GM18907 (cell line): ENCODE results near the gene EPRS1.
"Not testable (repeated sequence)": the region's sequence is repeated elsewhere in the genome, so short reads cannot be mapped to it uniquely, and the experiment has no call there.

ENCODE experiments used
- ATAC-seq: cut with Tn5 transposase; IDR thresholded peaks from one replicate; pipeline ENCODE4 v1.9.1; 2021; ENCODE audit warnings: mild to moderate bottlenecking, moderate library complexity; ENCODE audit not compliant: unreplicated experiment

The EPRS1 gene

GRCh38 chr1:220040028-220040596, 6.2 kb downstream of the EPRS1 start:
- no peak for ATAC-seq

GRCh38 chr1:220038640-220039039, 7.7 kb downstream of the EPRS1 start:
- ATAC-seq, result no peak

DNA sequence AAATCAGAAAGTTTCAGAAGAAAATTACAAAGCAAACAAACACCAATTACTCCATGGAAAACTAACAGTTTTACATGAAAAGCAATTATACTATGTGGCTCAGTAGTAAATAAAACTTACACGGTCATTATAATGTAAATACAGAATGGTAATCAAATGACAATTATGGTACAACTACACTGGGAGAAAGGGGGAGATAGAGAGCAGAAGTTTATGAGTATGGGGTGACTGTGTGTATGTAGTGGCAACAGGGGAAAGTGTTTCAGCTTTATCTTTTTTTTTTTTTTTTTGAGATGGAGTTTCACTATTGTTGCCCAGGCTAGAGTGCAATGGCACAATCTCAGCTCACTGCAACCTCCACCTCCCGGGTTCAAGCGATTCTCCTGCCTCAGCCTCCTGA, 8.5 kb downstream of the EPRS1 start:
- ATAC-seq, result not testable (repeated sequence)

DNA sequence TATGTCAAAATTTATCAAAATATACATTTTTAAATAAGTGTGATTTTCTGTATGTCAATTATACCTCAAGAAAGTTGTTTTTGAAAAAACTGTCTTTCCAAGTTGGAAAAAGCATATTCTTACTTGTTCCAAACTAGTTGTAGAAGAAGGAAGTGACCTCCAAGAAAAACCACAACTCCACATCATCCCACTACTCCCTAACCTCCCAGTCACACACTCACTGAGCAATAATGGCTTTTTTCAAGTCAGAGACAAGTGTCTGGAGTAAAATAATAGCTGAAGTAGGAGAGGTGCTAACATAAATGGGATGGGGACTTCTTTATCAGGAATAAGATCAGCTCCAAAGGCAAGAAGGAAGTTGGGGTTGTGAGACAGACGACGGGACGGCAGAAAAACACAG, 13.4 kb downstream of the EPRS1 start:
- ATAC-seq, result no peak

- ATAC-seq, result no peak
Observed at GRCh38 chr1:220031287-220031686, 15.0 kb downstream of the EPRS1 start.

GRCh38 chr1:220028346-220028895, 17.9 kb downstream of the EPRS1 start:
- peak; percentile 74 for ATAC-seq

- ATAC-seq, result no peak
Observed at GRCh38 chr1:220019071-220019470, 27.2 kb downstream of the EPRS1 start.

DNA sequence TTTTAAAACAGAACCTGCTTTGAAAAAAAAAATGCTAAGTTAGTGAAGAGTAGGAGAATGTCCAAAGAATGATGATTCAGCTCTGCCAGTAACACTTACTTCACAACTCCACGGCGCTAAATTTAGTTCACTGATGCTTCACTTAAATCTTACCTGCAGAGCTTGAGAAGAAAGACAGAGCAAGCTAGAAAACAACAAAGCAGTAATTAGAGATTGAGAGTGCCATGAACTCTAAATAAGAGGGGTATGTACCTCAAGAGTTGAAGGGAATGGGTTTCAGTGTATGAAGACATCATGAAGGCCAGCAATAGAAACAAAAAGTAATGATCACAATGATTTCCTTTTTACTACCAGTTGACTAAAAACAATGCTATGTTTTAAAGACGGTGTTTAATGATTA, 32.8 kb downstream of the EPRS1 start:
- peak; percentile 95 for ATAC-seq

GRCh38 chr1:220012259-220012658, 34.0 kb downstream of the EPRS1 start:
- no peak for ATAC-seq

DNA sequence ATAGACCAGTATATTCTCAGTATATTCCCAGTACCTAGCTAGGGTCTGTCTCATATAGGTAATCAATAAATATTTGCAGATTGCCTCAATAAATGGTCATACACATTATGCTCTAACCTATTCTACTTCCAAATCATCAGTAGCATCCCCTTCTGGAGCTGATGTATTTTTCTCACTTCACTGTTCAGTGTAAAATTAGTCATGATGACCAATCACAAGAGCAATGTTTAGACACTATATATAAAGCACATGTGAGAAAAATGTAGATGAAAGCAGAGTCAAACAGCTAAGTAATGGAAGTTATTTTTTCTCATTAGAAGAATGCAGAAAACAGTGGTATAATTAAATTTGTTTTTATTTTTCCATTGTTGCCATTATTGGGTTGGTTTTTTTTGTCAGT, 34.7 kb downstream of the EPRS1 start:
- ATAC-seq, result no peak

DNA sequence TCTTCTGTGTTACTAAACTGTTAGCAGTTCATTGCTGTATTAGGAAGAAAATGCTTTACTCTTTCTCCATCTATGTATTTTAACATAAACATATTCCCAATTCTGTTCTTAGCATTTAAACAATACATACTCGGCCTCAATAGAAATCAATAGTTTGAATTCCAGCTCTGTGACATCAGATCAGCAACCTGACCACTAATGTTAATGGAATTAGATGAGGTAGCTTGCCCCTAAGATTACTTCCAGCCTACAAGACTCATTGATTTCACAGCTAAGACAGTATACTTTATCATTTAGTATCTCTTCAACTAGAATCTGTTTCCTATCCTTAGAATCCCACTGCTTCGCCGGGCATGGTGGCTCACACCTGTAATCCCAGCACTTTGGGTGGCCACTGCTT, 38.9 kb downstream of the EPRS1 start:
- ATAC-seq, result no peak

DNA sequence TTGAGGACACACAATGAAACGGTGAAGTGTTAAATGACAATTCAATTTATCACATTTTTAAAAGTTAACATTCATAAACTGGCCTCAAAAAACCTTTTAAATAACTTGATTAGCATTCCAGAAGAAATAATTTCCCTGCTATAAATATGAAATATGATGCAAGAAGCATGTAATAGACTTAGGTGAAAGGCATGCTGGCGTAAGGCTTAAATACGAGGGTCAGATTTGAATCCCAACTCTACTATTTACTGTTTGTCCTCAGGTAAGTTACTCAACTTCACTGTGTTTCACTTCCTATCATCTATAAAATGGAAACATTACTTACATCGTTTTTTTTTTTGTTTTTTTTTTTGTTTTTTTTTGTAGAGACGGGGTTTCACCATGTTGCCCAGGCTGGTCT, 40.8 kb downstream of the EPRS1 start:
- ATAC-seq, result no peak

DNA sequence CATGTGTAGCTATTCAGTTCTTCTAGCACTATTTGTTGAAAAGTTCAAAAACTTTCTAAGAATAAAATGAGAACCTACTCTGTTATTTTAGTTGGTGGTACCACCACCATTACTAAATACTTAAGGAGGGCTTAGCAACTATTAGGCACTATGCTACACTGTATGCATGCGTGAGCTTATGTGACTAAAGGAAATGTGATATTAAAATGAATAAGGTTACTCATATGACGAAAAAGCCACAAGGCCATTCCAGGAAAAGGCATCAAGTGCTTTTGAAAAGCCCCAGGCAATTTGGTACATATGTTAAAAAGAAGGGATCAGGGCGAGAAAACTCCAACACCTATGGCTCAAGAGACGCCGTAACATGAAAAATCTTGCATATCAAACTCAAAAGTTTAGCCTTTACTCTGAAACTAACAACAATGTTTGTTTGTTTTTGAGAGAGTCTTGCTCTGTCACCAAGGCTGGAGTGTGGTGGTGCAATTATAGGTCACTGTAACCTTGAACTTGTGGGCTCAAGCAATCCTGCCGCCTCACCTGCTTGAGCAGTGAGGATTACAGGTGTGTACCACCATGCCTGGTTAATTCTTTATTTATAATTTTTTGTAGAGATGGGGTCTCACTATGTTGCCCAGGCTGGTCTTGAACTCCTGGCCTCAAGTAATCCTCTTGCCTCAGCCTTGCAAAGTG, 42.5 kb downstream of the EPRS1 start:
- ATAC-seq, result no peak

DNA sequence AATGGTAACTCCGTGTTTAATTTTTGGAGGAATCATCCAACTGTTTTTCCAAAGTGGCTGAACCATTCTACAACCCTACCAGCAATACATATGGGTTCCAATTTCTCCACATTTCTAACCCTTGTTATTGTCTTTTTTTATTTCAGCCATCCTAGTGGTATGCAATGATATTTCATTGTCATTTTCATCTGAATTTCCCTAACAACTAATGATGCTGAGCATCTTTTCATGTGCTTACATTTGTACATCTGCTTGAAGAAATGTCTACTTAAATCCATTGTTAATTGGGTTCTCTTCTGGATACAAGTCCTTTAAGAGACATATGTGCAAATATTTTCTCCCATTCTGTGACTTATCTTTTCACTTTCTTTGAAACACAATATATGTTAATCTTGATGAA, 43.3 kb downstream of the EPRS1 start:
- ATAC-seq, result no peak

DNA sequence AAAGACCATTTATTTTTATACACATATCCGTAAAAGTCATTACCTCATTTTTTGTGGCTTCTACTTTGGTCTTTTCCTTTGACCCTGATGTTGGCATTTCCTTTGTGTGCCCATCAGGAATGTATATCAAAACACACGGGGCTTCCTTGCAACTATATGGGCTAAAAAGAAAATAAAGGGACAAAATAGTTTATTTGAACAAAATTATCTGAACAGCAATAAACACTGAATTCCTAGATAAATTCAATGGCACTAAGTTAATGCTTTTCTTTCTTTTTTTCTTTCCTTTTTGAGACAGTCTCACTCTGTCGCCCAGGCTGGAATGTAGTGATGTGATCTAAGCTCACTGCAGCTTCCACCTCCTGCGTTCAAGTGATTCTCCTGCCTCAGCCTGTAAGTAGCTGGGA, 45.2 kb downstream of the EPRS1 start:
- ATAC-seq, result no peak

DNA sequence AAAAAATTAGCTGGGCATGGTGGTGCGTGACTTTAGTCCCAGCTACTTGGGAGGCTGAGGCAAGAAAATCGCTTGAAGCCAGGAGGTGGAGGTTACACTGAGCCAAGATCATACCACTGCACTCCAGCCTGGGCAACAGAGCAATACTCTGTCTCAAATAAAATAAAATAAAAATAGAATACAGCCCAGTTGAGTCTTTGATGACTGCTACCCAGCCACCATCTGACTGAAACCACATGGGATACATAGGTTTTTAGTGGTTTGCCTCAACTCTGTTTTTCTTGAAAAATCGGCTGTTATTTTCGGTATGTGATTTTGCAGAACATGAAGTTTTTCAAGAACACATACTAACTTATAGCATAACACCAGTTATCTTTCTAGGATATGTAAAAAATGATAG, 46.5 kb downstream of the EPRS1 start:
- no peak for ATAC-seq
